HepG2 (cell line): ENCODE data around the gene SLC25A33. TPM values are rescaled to one million over a fixed set of nuclear protein-coding genes. Genes with fewer than 3 reads are reported as not detected.

Experiments used
- ATF7-NPFF ChIP-seq: sonication (generic); formaldehyde crosslinking; IDR thresholded peaks from 2 replicates; pipeline ENCODE4 v1.8.1; 2023; ENCODE audit warnings: mild to moderate bottlenecking, low read depth, missing genetic modification reagents, moderate library complexity
- CHD4 ChIP-seq: fragments of 200-600 bp; sonication (generic); IDR thresholded peaks from 2 replicates; pipeline ENCODE4 v1.7.0; 2017; ENCODE audit warnings: mild to moderate bottlenecking, low read length, borderline replicate concordance
- CREB3 ChIP-seq: sonication (generic); formaldehyde crosslinking; IDR thresholded peaks from 2 replicates; pipeline ENCODE4 v1.5.0; 2020; ENCODE audit warnings: missing genetic modification reagents
- FLYWCH1 ChIP-seq: sonication (generic); formaldehyde crosslinking; IDR thresholded peaks from 2 replicates; pipeline ENCODE4 v1.8.1; 2023; ENCODE audit warnings: mild to moderate bottlenecking, missing genetic modification reagents
- FOXK2 ChIP-seq: fragments of 450-650 bp; IDR thresholded peaks from 2 replicates; pipeline ENCODE4 v1.6.1; 2016
- HDAC1 ChIP-seq: sonication (generic); formaldehyde crosslinking; IDR thresholded peaks from 2 replicates; pipeline ENCODE4 v1.5.1; 2020; ENCODE audit warnings: mild to moderate bottlenecking, missing genetic modification reagents
- HNRNPH1 ChIP-seq: fragments of 200-400 bp; formaldehyde crosslinking; optimal IDR thresholded peaks from 2 replicates; pipeline ENCODE3; 2017; ENCODE audit warnings: mild to moderate bottlenecking, low read depth, low read length
- ISL2 ChIP-seq: sonication (generic); formaldehyde crosslinking; IDR thresholded peaks from 2 replicates; pipeline ENCODE4 v1.5.0; 2020; ENCODE audit warnings: missing genetic modification reagents
- ISX ChIP-seq: sonication (generic); formaldehyde crosslinking; conservative IDR thresholded peaks from 2 replicates; pipeline ENCODE4 v1.5.0; 2020; ENCODE audit warnings: missing genetic modification reagents
- KDM5B ChIP-seq: sonication (generic); formaldehyde crosslinking; IDR thresholded peaks from 2 replicates; pipeline ENCODE4 v1.4.0; 2020; ENCODE audit warnings: missing genetic modification reagents, mild to moderate bottlenecking, borderline replicate concordance
- SUZ12 ChIP-seq: fragments of 150-350 bp; IDR thresholded peaks from 2 replicates; pipeline ENCODE4 v1.6.1; 2014; ENCODE audit warnings: low read depth, low read length
- TEAD3 ChIP-seq: optimal IDR thresholded peaks from 2 replicates; pipeline ENCODE3; 2016; ENCODE audit warnings: borderline replicate concordance
- TFDP2 ChIP-seq: sonication (generic); formaldehyde crosslinking; IDR thresholded peaks from 2 replicates; pipeline ENCODE4 v1.4.0; 2020; ENCODE audit warnings: missing genetic modification reagents
- ZBTB33 ChIP-seq: sonication (generic); formaldehyde crosslinking; IDR thresholded peaks from 2 replicates; pipeline ENCODE4 v1.4.0; 2020; ENCODE audit warnings: missing genetic modification reagents
- ZNF101 ChIP-seq: sonication (generic); formaldehyde crosslinking; IDR thresholded peaks from 2 replicates; pipeline ENCODE4 v1.4.0; 2020; ENCODE audit warnings: mild to moderate bottlenecking, low read depth, missing genetic modification reagents, borderline replicate concordance
- ZNF331 ChIP-seq: sonication (generic); formaldehyde crosslinking; IDR thresholded peaks from 2 replicates; pipeline ENCODE4 v1.4.0; 2020; ENCODE audit warnings: missing genetic modification reagents
- ZNF761 ChIP-seq: sonication (generic); formaldehyde crosslinking; conservative IDR thresholded peaks from 2 replicates; pipeline ENCODE4 v1.4.0; 2020; ENCODE audit warnings: mild to moderate bottlenecking, missing genetic modification reagents
- ZNF792 ChIP-seq: IDR thresholded peaks from 2 replicates; pipeline ENCODE4 v1.6.1; 2016
- polyA plus RNA-seq, 8 experiments: library from polyadenylated mRNA; depleted of rRNA in 3 of 8; stranded (reverse) in 7 of 8; unstranded in 1 of 8; fragments of >200 nt; fragmentation: Illumina TruSeq in 4 of 8; extraction: Trizol in 4 of 8; gene quantifications; 2 replicates each; pipeline versions ENCODE4 v1.2.1 to v1.2.3, GENCODE V29; 2011 to 2016; ENCODE audit warnings: low read depth in 4 of 8, missing spikeins in 1 of 8, mixed read lengths in 1 of 8; ENCODE audit not compliant: insufficient read depth in 1 of 8
- total RNA-seq, 5 experiments: library from RNA; depleted of rRNA; stranded (reverse); fragments of >200 nt; fragmentation: Illumina TruSeq; extraction: Trizol; gene quantifications; 2 replicates each; pipeline ENCODE4 v1.2.3, GENCODE V29; 2016; ENCODE audit warnings: low read depth in 1 of 5
- TF ChIP-seq, protein P1 (sequence below): sonication (generic); formaldehyde crosslinking; IDR thresholded peaks from 2 replicates; pipeline ENCODE4 v1.4.0; 2020; ENCODE audit warnings: mild to moderate bottlenecking, missing genetic modification reagents, borderline replicate concordance
- TF ChIP-seq, protein P2 (sequence below): IDR thresholded peaks from 2 replicates; pipeline ENCODE4 v1.6.1; 2016; ENCODE audit warnings: control low read depth

SLC25A33 gene
- total and polyA plus RNA-seq, 2 of the 13 experiments (the other 11 are each of a cell fraction or from before 2014, with no cell fraction given), result 15.4 to 50.3 TPM

GRCh38 chr1:9593492-9594465 is 54.5 kb downstream of the SLC25A33 start (continued):
- TF ChIP-seq, protein P1, sequence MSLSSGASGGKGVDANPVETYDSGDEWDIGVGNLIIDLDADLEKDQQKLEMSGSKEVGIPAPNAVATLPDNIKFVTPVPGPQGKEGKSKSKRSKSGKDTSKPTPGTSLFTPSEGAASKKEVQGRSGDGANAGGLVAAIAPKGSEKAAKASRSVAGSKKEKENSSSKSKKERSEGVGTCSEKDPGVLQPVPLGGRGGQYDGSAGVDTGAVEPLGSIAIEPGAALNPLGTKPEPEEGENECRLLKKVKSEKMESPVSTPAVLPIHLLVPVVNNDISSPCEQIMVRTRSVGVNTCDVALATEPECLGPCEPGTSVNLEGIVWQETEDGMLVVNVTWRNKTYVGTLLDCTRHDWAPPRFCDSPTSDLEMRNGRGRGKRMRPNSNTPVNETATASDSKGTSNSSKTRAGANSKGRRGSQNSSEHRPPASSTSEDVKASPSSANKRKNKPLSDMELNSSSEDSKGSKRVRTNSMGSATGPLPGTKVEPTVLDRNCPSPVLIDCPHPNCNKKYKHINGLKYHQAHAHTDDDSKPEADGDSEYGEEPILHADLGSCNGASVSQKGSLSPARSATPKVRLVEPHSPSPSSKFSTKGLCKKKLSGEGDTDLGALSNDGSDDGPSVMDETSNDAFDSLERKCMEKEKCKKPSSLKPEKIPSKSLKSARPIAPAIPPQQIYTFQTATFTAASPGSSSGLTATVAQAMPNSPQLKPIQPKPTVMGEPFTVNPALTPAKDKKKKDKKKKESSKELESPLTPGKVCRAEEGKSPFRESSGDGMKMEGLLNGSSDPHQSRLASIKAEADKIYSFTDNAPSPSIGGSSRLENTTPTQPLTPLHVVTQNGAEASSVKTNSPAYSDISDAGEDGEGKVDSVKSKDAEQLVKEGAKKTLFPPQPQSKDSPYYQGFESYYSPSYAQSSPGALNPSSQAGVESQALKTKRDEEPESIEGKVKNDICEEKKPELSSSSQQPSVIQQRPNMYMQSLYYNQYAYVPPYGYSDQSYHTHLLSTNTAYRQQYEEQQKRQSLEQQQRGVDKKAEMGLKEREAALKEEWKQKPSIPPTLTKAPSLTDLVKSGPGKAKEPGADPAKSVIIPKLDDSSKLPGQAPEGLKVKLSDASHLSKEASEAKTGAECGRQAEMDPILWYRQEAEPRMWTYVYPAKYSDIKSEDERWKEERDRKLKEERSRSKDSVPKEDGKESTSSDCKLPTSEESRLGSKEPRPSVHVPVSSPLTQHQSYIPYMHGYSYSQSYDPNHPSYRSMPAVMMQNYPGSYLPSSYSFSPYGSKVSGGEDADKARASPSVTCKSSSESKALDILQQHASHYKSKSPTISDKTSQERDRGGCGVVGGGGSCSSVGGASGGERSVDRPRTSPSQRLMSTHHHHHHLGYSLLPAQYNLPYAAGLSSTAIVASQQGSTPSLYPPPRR (CRISPR knock-in tag), result no peak
- no peak for TF ChIP-seq ATF7-NPFF
- peak; percentile 68; the same call in 1 of the 2 replicates for TF ChIP-seq HDAC1
- TF ChIP-seq TEAD3 (CRISPR knock-in tag), result peak; percentile 42
- no peak for TF ChIP-seq ZNF101 (CRISPR knock-in tag)
- no peak for TF ChIP-seq ZNF761 (CRISPR knock-in tag)
- TF ChIP-seq, protein P2, sequence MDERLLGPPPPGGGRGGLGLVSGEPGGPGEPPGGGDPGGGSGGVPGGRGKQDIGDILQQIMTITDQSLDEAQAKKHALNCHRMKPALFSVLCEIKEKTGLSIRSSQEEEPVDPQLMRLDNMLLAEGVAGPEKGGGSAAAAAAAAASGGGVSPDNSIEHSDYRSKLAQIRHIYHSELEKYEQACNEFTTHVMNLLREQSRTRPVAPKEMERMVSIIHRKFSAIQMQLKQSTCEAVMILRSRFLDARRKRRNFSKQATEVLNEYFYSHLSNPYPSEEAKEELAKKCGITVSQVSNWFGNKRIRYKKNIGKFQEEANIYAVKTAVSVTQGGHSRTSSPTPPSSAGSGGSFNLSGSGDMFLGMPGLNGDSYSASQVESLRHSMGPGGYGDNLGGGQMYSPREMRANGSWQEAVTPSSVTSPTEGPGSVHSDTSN (CRISPR knock-in tag), result 0 out of 2 replicates have a peak, but pooled peaks have one; percentile 49
- TF ChIP-seq TFDP2 (CRISPR knock-in tag), result no peak
- TF ChIP-seq FOXK2, result peak; percentile 50; the same call in 1 of the 2 replicates
- no peak for TF ChIP-seq HNRNPH1
- TF ChIP-seq ZNF792 (CRISPR knock-in tag), result no peak
- no peak for TF ChIP-seq SUZ12
- TF ChIP-seq CHD4, result no peak
- TF ChIP-seq ISX (CRISPR knock-in tag), result no peak
- TF ChIP-seq KDM5B (CRISPR knock-in tag), result no peak
- no peak for TF ChIP-seq ISL2
- TF ChIP-seq ZNF331 (CRISPR knock-in tag), result no peak
- no peak for TF ChIP-seq FLYWCH1 (CRISPR knock-in tag)
- TF ChIP-seq ZBTB33 (CRISPR knock-in tag), result no peak
- TF ChIP-seq CREB3 (CRISPR knock-in tag), result no peak
